A549 treated with GW870086 at 1 μM for 4 hours (cell line): ENCODE data around the gene TNPO3. TPM values are rescaled to one million over a fixed set of nuclear protein-coding genes. Genes with fewer than 3 reads are reported as not detected.

ENCODE experiments used
- total RNA-seq: library from RNA; stranded (reverse); fragments of 200-300 nt; extraction: Qiagen RNA extraction; gene quantifications from 5 replicates; pipeline ENCODE4 v1.2.3, GENCODE V29; 2022; ENCODE audit warnings: low read depth

The TNPO3 gene
- 38.8 to 42.8 TPM (median 42.3 TPM) in 5 replicates for total RNA-seq

GRCh38 chr7:129054438-129055293 is at the start of gene TNPO3:
TNPO3 (minus strand) TSS chr7:129055111; CDS start chr7:129054770, 341 bp downstream.

GRCh38 chr7:128937647-128938543 is 117.0 kb downstream of the TNPO3 start, which contains the start of gene IRF5:
IRF5 (plus strand) TSS chr7:128937927; CDS start chr7:128942082, 4,155 bp downstream.

GRCh38 chr7:128910569-128910945 is 144.4 kb downstream of the TNPO3 start, which contains the start of gene KCP:
KCP (minus strand) TSS chr7:128910709; CDS start chr7:128910676, 33 bp downstream.

Other genes with a start within 250 kb of the TNPO3 start
- 3.7 to 5.9 TPM (median 4.7 TPM) in 5 replicates for gene FLNC, start 224.7 kb downstream of the TNPO3 start, total RNA-seq
- 240 to 271 TPM (median 252 TPM) in 5 replicates for gene ATP6V1F, start 192.3 kb downstream of the TNPO3 start, total RNA-seq
- 0.09 to 0.18 TPM (median 0.14 TPM) in 5 replicates for gene KCP, start 144.4 kb downstream of the TNPO3 start, total RNA-seq
- 12.5 to 15.9 TPM (median 14.1 TPM) in 5 replicates for gene IRF5, start 117.2 kb downstream of the TNPO3 start, total RNA-seq
- 4.6 to 6.8 TPM (median 6.5 TPM) in 5 replicates for gene TSPAN33, start 89.6 kb upstream of the TNPO3 start, total RNA-seq
- gene SMO, start 133.5 kb upstream of the TNPO3 start, total RNA-seq, result 11.5 to 16.2 TPM (median 13.6 TPM) in 5 replicates
- gene AHCYL2, start 169.9 kb upstream of the TNPO3 start, total RNA-seq, result 4.8 to 6.5 TPM (median 5.9 TPM) in 5 replicates